Suprapubic skin (tissue), 4 donors: Measurements from ENCODE around the gene PDE7B. TPM values are rescaled to one million over a fixed set of nuclear protein-coding genes. Genes with fewer than 3 reads are reported as not detected.

ENCODE experiments used
- DNase-seq, 2 donors: peaks; one replicate each; pipeline ENCODE4 v3.0.0-alpha.2; 2019; ENCODE audit warnings: low spot score in 2 of 2
- H3K27ac ChIP-seq: fragments of 200-600 bp; sonication (generic); one replicate; pipeline ENCODE4 v1.5.1; 2019
- H3K27me3 ChIP-seq: fragments of 200-600 bp; sonication (generic); one replicate; pipeline ENCODE4 v1.5.1; 2019
- H3K36me3 ChIP-seq: fragments of 200-600 bp; sonication (generic); one replicate; pipeline ENCODE4 v1.5.1; 2019
- H3K4me1 ChIP-seq: fragments of 200-600 bp; sonication (generic); one replicate; pipeline ENCODE4 v1.5.1; 2019
- H3K4me3 ChIP-seq: fragments of 200-600 bp; sonication (generic); one replicate; pipeline ENCODE4 v1.5.1; 2019; ENCODE audit warnings: mild to moderate bottlenecking
- H3K9me3 ChIP-seq: fragments of 200-600 bp; sonication (generic); one replicate; pipeline ENCODE4 v1.5.1; 2019
- EP300 ChIP-seq: sonication (generic); formaldehyde crosslinking; IDR thresholded peaks from one replicate; pipeline ENCODE4 v1.6.1; 2017; ENCODE audit warnings: antibody characterized with exemption
- POLR2A ChIP-seq, 2 donors: fragments of 450-650 bp; IDR thresholded peaks; one replicate each; pipeline ENCODE4 v1.6.1; 2017; ENCODE audit warnings: antibody characterized with exemption in 2 of 2, mild to moderate bottlenecking in 2 of 2, moderate library complexity in 2 of 2
- POLR2AphosphoS5 ChIP-seq, 3 donors: sonication (generic); formaldehyde crosslinking; IDR thresholded peaks; one replicate each; pipeline ENCODE4 v1.6.1; 2017; ENCODE audit warnings: antibody characterized with exemption in 3 of 3
- WGBS: methylation state at CpG from one replicate; pipeline ENCODE4 v1.1.5; 2018; 5-methylcytosine and 5-hydroxymethylcytosine counted together
- total RNA-seq, 4 donors: library from RNA; depleted of rRNA; stranded (reverse); fragments of >200 nt; gene quantifications; one replicate each; pipeline ENCODE4 v1.1.0, GENCODE V29; 2016
- TF ChIP-seq, protein P1 (sequence below), 2 donors: fragments of 200-600 bp in 1 of 2; fragments of 450-650 bp in 1 of 2; sonication (generic) in 1 of 2; IDR thresholded peaks; one replicate each; pipeline ENCODE4 v1.5.1; 2016 to 2019; ENCODE audit warnings: antibody characterized with exemption in 2 of 2, mild to moderate bottlenecking in 1 of 2, moderate library complexity in 1 of 2

The PDE7B gene
- total RNA-seq, 4 donors from 2014 or later, result 0.26 to 1.2 (median 0.62) TPM

GRCh38 chr6:135876058-135876457, 24.6 kb downstream of the PDE7B start:
- TF ChIP-seq, protein P1, sequence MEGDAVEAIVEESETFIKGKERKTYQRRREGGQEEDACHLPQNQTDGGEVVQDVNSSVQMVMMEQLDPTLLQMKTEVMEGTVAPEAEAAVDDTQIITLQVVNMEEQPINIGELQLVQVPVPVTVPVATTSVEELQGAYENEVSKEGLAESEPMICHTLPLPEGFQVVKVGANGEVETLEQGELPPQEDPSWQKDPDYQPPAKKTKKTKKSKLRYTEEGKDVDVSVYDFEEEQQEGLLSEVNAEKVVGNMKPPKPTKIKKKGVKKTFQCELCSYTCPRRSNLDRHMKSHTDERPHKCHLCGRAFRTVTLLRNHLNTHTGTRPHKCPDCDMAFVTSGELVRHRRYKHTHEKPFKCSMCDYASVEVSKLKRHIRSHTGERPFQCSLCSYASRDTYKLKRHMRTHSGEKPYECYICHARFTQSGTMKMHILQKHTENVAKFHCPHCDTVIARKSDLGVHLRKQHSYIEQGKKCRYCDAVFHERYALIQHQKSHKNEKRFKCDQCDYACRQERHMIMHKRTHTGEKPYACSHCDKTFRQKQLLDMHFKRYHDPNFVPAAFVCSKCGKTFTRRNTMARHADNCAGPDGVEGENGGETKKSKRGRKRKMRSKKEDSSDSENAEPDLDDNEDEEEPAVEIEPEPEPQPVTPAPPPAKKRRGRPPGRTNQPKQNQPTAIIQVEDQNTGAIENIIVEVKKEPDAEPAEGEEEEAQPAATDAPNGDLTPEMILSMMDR (IDR thresholded peaks at IDR 0.05), result no peak
- no peak for TF ChIP-seq POLR2A (IDR thresholded peaks at IDR 0.05)
- no peak for TF ChIP-seq POLR2AphosphoS5 (IDR thresholded peaks at IDR 0.05)
- no peak for TF ChIP-seq EP300
- WGBS, result 89% methylated on average over 4 of the region's 4 CpGs
- DNase-seq, result no peak
- H3K36me3 ChIP-seq, result no peaks in the 10 kb centered on the region
- no peaks in the 10 kb centered on the region for H3K27me3 ChIP-seq
- no peaks in the 10 kb centered on the region for H3K4me1 ChIP-seq
- no peak overlapping the region for H3K4me3 ChIP-seq
- no peak overlapping the region for H3K27ac ChIP-seq
- no peaks in the 10 kb centered on the region for H3K9me3 ChIP-seq

GRCh38 chr6:135877666-135878065, 26.2 kb downstream of the PDE7B start:
- no peak for DNase-seq
- no peaks in the 10 kb centered on the region for H3K36me3 ChIP-seq
- H3K4me3 ChIP-seq, result no peak overlapping the region
- no peaks in the 10 kb centered on the region for H3K4me1 ChIP-seq
- H3K27me3 ChIP-seq, result no peaks in the 10 kb centered on the region
- WGBS, result 59% methylated on average over 6 of the region's 6 CpGs
- TF ChIP-seq POLR2A (IDR thresholded peaks at IDR 0.05), result no peak
- H3K27ac ChIP-seq, result no peak overlapping the region
- no peaks in the 10 kb centered on the region for H3K9me3 ChIP-seq

DNA sequence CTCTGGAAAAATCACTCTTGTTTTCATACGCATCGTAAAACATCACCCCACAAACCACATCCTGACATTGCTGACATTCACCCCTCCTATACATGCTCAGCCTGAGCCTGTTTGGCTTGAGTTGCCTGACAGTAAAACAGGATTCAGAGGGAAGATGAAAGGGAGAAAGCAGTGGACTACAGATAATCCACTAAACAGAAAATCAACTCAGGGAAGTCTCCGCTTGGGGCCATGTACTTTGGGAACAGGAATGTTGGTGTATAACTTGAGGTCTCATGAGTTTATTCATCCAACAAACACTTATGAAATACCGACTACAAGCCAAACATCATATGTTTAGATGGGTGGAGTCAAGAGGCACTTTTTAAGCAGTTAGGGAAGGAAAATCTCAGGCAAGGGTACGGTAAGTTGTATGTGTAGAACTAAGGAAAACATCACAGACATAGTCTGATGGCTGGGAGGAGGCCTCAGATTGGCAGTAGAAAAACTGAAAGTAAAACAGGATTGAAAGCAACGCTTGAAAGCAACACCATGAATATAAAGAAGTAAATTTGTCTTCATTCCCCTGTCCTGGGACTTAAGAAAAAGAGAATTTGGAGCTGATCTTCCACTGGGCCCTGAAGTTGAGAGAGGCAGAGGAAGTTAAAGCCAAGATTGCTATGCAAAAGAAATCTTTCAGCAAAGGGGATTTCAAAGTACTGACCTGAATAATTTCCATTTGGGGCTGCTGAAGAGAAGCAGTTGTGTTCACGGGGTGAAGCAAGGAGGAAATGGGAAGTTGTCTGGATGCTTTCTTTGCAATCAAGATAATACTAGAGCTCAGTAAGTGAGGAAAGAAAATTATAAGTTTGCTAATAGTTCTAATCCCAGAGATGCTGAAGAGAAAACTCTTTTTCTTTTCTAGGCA, 28.8 kb downstream of the PDE7B start:
- no peaks in the 10 kb centered on the region for H3K9me3 ChIP-seq
- 55% methylated on average over 7 of the region's 7 CpGs for WGBS
- no peaks in the 10 kb centered on the region for H3K27me3 ChIP-seq
- H3K27ac ChIP-seq, result no peak overlapping the region
- H3K4me3 ChIP-seq, result peak overlapping the region; percentile 11
- no peaks in the 10 kb centered on the region for H3K4me1 ChIP-seq
- no peak for DNase-seq
- no peaks in the 10 kb centered on the region for H3K36me3 ChIP-seq
- TF ChIP-seq POLR2AphosphoS5 (IDR thresholded peaks at IDR 0.05) (no peak), POLR2A (IDR thresholded peaks at IDR 0.05) (no peak), EP300 (no peak)
- TF ChIP-seq, protein P1 (IDR thresholded peaks at IDR 0.05), result no peak

- WGBS, result 93% methylated on average over 2 of the region's 2 CpGs
- Histone ChIP-seq H3K27ac (no peak overlapping the region), H3K27me3 (no peaks in the 10 kb centered on the region), H3K9me3 (no peaks in the 10 kb centered on the region), H3K36me3 (no peaks in the 10 kb centered on the region), H3K4me3 (no peak overlapping the region), H3K4me1 (no peaks in the 10 kb centered on the region)
- no peak for DNase-seq
- no peak for TF ChIP-seq POLR2AphosphoS5 (IDR thresholded peaks at IDR 0.05)
- no peak for TF ChIP-seq POLR2A (IDR thresholded peaks at IDR 0.05)
- no peak for TF ChIP-seq EP300
- TF ChIP-seq, protein P1 (IDR thresholded peaks at IDR 0.05), result no peak
These were observed 31.5 kb downstream of the PDE7B start for GRCh38 chr6:135883045-135883444.

DNA sequence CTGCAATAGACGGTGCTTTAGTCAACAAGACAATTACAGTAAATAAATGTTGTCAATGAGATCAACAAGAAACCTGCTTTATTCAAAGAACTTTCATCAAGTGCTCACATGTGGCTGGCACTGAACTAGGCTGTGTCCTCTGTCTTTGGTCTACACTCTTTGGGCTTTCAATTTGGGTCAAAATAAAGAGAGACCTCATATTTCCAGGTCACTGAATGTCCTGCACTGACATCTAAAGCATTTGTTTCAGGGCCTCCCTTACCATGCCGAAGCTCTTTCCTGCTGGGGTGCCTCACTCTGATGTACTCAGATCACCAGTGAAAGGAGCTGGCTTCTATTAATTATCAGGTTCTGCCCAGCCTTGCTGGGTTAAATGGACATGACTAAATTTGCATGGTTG, 32.0 kb downstream of the PDE7B start:
- Histone ChIP-seq H3K9me3 (no peaks in the 10 kb centered on the region), H3K27me3 (no peaks in the 10 kb centered on the region), H3K27ac (no peak overlapping the region), H3K4me3 (no peak overlapping the region), H3K36me3 (no peaks in the 10 kb centered on the region), H3K4me1 (no peaks in the 10 kb centered on the region)
- TF ChIP-seq POLR2A (IDR thresholded peaks at IDR 0.05) (no peak), EP300 (no peak), POLR2AphosphoS5 (IDR thresholded peaks at IDR 0.05) (no peak)
- TF ChIP-seq, protein P1 (IDR thresholded peaks at IDR 0.05), result no peak
- no peak for DNase-seq
- WGBS, result 86% methylated on average over 2 of the region's 2 CpGs
